Type B pancreatic cell (in vitro differentiated cells): ENCODE measurements around the gene FCAMR. TPM values are rescaled to one million over a fixed set of nuclear protein-coding genes. Genes with fewer than 3 reads are reported as not detected.
A peak's percentile ranks its signal among the peaks of the same experiment; 100 is the strongest.

Experiments used
- DNase-seq: peaks from one replicate; pipeline ENCODE4 v3.0.0; 2021; ENCODE audit warnings: mixed read lengths; ENCODE audit not compliant: unreplicated experiment; ENCODE audit errors: extremely low spot score
- H3K27ac Mint-ChIP-seq: 2 replicates; pipeline ENCODE4 v1.8.0; 2021; ENCODE audit warnings: mild to moderate bottlenecking, mixed read lengths
- H3K27me3 Mint-ChIP-seq: 2 replicates; pipeline ENCODE4 v1.8.0; 2021; ENCODE audit warnings: mixed read lengths
- H3K36me3 Mint-ChIP-seq: 2 replicates; pipeline ENCODE4 v1.8.0; 2021; ENCODE audit warnings: mixed read lengths
- H3K4me1 Mint-ChIP-seq: one replicate; pipeline ENCODE4 v1.8.0; 2021; ENCODE audit warnings: mixed read lengths; ENCODE audit not compliant: unreplicated experiment
- H3K4me3 Mint-ChIP-seq: 2 replicates; pipeline ENCODE4 v1.8.0; 2021; ENCODE audit warnings: mild to moderate bottlenecking, mixed read lengths
- H3K9me3 Mint-ChIP-seq: 2 replicates; pipeline ENCODE4 v1.8.0; 2021; ENCODE audit warnings: mixed read lengths
- CTCF ChIP-seq: fragments of 200-600 bp; sonication (generic); conservative IDR thresholded peaks from 2 replicates; pipeline ENCODE4 v1.5.0; 2021; ENCODE audit warnings: antibody characterized with exemption, mild to moderate bottlenecking
- total RNA-seq: library from RNA; stranded (reverse); gene quantifications from 2 replicates; pipeline ENCODE4 v1.2.1, GENCODE V29; 2021; ENCODE audit warnings: low replicate concordance

Gene FCAMR
- total RNA-seq, 1 donor from 2014 or later = not detected

GRCh38 chr1:207015791-207016190 lies 45.5 kb upstream of the FCAMR start:
- Mint-ChIP-seq H3K27ac (peak overlapping the region; percentile 66), H3K9me3 (no peaks in the 10 kb centered on the region), H3K36me3 (peaks cover 3% of the 10 kb centered on the region), H3K27me3 (peaks cover 21% of the 10 kb centered on the region), H3K4me1 (peaks cover under 1% of the 10 kb centered on the region), H3K4me3 (no peak overlapping the region)
- DNase-seq = no peak
- no peak for TF ChIP-seq CTCF

- peaks cover 21% of the 10 kb centered on the region for H3K27me3 Mint-ChIP-seq
- H3K27ac Mint-ChIP-seq = peak overlapping the region; percentile 66
- no peak for TF ChIP-seq CTCF
- H3K9me3 Mint-ChIP-seq = no peaks in the 10 kb centered on the region
- peaks cover 4% of the 10 kb centered on the region for H3K4me1 Mint-ChIP-seq
- H3K4me3 Mint-ChIP-seq = no peak overlapping the region
- DNase-seq = no peak
- H3K36me3 Mint-ChIP-seq = no peaks in the 10 kb centered on the region
Observed at GRCh38 chr1:207014728-207015127, 44.5 kb upstream of the FCAMR start.

GRCh38 chr1:207013321-207014085 lies 43.2 kb upstream of the FCAMR start:
- Mint-ChIP-seq H3K36me3 (no peaks in the 10 kb centered on the region), H3K27ac (no peak overlapping the region), H3K4me1 (peaks cover 4% of the 10 kb centered on the region), H3K27me3 (peaks cover 18% of the 10 kb centered on the region), H3K9me3 (no peaks in the 10 kb centered on the region), H3K4me3 (no peak overlapping the region)
- TF ChIP-seq CTCF = no peak
- no peak for DNase-seq

GRCh38 chr1:207010726-207011125 lies 40.5 kb upstream of the FCAMR start:
- peaks cover 15% of the 10 kb centered on the region for H3K4me1 Mint-ChIP-seq
- H3K36me3 Mint-ChIP-seq = peaks cover 3% of the 10 kb centered on the region
- TF ChIP-seq CTCF = no peak
- peaks cover 18% of the 10 kb centered on the region for H3K27me3 Mint-ChIP-seq
- no peak for DNase-seq
- H3K4me3 Mint-ChIP-seq = no peak overlapping the region
- peak overlapping the region; percentile 19 for H3K27ac Mint-ChIP-seq
- peaks cover 9% of the 10 kb centered on the region for H3K9me3 Mint-ChIP-seq

- Mint-ChIP-seq H3K4me1 (peaks cover 18% of the 10 kb centered on the region), H3K27me3 (peaks cover 13% of the 10 kb centered on the region), H3K27ac (peak overlapping the region; percentile 41), H3K36me3 (peaks cover 3% of the 10 kb centered on the region), H3K9me3 (peaks cover 9% of the 10 kb centered on the region), H3K4me3 (no peak overlapping the region)
- no peak for TF ChIP-seq CTCF
- no peak for DNase-seq
Observed at GRCh38 chr1:207009945-207010344, 39.7 kb upstream of the FCAMR start.
